ENCODE data around the gene NIPSNAP3A.

The NIPSNAP3A gene

DNA sequence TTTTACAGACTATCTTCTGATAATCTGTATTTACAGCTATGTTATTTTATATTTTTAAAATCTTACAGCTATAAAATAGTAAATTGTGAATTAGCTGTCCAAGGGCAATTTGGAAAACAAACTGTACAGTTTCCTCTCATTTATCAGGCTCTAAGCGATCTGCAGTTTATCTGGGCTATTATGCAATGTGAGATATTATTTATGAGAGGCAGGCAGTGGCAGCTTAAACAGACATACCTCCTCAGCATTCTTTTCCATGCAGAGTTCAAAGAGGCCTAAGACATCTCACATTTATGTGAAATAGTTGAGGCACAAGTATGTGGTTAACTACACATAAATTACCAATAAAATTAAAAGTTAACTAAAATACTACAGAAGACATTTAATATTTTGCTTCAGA lies 26.6 kb downstream of the NIPSNAP3A start:
- Histone ChIP-seq H3K4me3 (replicated peaks; ENCODE audit: insufficient read depth, low read length) (peak overlapping the region; percentile 49), H3K27me3 (ENCODE audit: insufficient read depth, poor library complexity, severe bottlenecking) (no peaks in the 10 kb centered on the region), H3K27ac (replicated peaks) (peak overlapping the region; percentile 4; the same call in 1 of the 2 replicates)
- TF ChIP-seq CTCF (IDR thresholded peaks at IDR 0.05; ENCODE audit: insufficient read depth, low read length): no peak
- no peak for TF ChIP-seq GABPA (IDR thresholded peaks at IDR 0.05; ENCODE audit: low read depth)
- TF ChIP-seq REST (IDR thresholded peaks at IDR 0.05; ENCODE audit: insufficient replicate concordance, low read depth): no peak
- TF ChIP-seq SPI1 (IDR thresholded peaks at IDR 0.05; ENCODE audit: borderline replicate concordance, low read depth): no peak
- TF ChIP-seq POLR2AphosphoS5 (IDR thresholded peaks at IDR 0.05; ENCODE audit: low read depth): no peak
- no peak for DNase-seq (ENCODE audit: low read depth in 1 of 2, low spot score in 1 of 2)

DNA sequence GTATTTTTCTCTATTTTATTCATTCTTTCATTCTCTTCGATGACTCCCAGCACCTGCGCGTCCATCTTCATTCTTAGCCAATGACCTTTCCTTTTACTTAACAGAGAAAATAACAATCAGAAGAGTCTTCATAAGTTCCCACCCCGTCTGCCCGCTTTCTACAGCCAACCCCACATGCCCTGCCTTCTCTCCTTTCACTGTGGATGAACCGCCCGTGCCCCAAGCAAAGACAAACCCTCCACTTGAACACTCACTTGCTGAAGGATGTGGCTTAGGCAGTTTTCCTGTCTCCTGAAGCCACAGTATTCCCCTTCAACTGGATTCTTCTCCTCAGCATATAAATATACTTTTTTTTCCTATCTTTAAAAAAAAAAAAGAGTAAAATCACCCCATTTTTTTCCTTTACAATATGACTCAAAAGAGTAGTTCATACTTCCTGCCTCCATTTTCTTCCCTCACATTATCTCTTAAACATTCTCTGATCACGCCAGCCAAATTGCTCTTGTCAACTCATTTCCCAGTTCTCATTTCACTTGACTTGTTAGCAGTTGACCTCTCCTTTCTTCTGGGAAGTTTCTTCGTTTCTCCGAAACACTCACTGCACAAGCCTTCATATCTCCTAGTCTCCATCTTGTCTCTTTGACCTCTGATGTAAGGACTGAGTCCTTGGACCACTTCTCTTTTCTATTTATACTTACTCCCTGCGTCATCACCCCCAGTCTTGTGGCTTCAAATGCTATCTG lies 27.5 kb downstream of the NIPSNAP3A start:
- peak overlapping the region; percentile 69 for H3K27ac ChIP-seq (replicated peaks)
- TF ChIP-seq CTCF (IDR thresholded peaks at IDR 0.05; ENCODE audit: insufficient read depth, low read length) (no peak), POLR2AphosphoS5 (IDR thresholded peaks at IDR 0.05; ENCODE audit: low read depth) (peak; percentile 9; the same call in 1 of the 2 replicates), GABPA (IDR thresholded peaks at IDR 0.05; ENCODE audit: low read depth) (no peak), SPI1 (IDR thresholded peaks at IDR 0.05; ENCODE audit: borderline replicate concordance, low read depth) (peak; percentile 95)
- DNase-seq (ENCODE audit: low read depth in 1 of 2, low spot score in 1 of 2): peak; percentile 42 to 77

DNA sequence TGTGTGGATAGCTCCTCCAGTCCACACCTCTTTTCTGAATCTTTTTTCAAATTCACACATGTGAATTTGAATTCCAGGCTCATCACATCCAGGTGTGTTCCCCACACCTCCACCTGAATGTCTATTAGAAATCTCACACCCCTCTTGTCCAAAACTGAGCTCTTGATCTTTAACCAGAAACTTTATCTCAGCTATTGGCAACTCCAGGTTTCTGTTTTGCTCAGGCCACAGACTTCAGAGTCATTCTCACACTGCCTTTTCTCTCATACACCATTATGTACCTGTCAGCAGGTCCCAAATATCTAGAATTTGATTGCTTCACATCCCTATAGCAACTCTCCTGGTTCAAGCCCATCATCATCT lies 28.1 kb downstream of the NIPSNAP3A start:
- H3K4me3 ChIP-seq (replicated peaks; ENCODE audit: insufficient read depth, low read length): no peak overlapping the region
- no peak for TF ChIP-seq CTCF (IDR thresholded peaks at IDR 0.05; ENCODE audit: insufficient read depth, low read length)
- no peak for TF ChIP-seq SPI1 (IDR thresholded peaks at IDR 0.05; ENCODE audit: borderline replicate concordance, low read depth)
- no peak for TF ChIP-seq REST (IDR thresholded peaks at IDR 0.05; ENCODE audit: insufficient replicate concordance, low read depth)
- no peak for TF ChIP-seq POLR2AphosphoS5 (IDR thresholded peaks at IDR 0.05; ENCODE audit: low read depth)
- TF ChIP-seq GABPA (IDR thresholded peaks at IDR 0.05; ENCODE audit: low read depth): no peak
- H3K27me3 ChIP-seq (ENCODE audit: insufficient read depth, poor library complexity, severe bottlenecking): no peaks in the 10 kb centered on the region
- DNase-seq (ENCODE audit: low read depth in 1 of 2, low spot score in 1 of 2): no peak
- H3K27ac ChIP-seq (replicated peaks): peak overlapping the region; percentile 69

More for the DNA sequence above, 27.5 kb downstream of the NIPSNAP3A start:
- Histone ChIP-seq H3K4me3 (replicated peaks; ENCODE audit: insufficient read depth, low read length) (peak overlapping the region; percentile 49), H3K27me3 (ENCODE audit: insufficient read depth, poor library complexity, severe bottlenecking) (no peaks in the 10 kb centered on the region)

Measured in HL-60 (cell line).